OCI-LY1 (cell line): Measurements from ENCODE around the gene TM9SF4.

Source experiments
- H2AFZ ChIP-seq: fragments of 200-600 bp; sonication (generic), shearing (Covaris generic); 2 replicates; pipeline ENCODE4 v1.6.0; 2014; ENCODE audit warnings: antibody characterized with exemption, mild to moderate bottlenecking, low read length
- H3F3A ChIP-seq: fragments of 200-600 bp; sonication (generic), shearing (Covaris generic); 2 replicates; pipeline ENCODE4 v1.6.0; 2014; ENCODE audit warnings: mild to moderate bottlenecking, antibody characterized with exemption, low read length, moderate library complexity; ENCODE audit not compliant: insufficient read depth
- H3K27ac ChIP-seq: fragments of 200-600 bp; sonication (generic); 2 replicates; pipeline ENCODE4 v1.5.1; 2014; ENCODE audit warnings: low read length, mixed run types, mild to moderate bottlenecking, low read depth; ENCODE audit not compliant: poor library complexity, severe bottlenecking
- H3K27me3 ChIP-seq: fragments of 200-600 bp; sonication (generic); 2 replicates; pipeline ENCODE4 v1.6.0; 2014; ENCODE audit warnings: antibody characterized with exemption, mild to moderate bottlenecking, low read length, moderate library complexity; ENCODE audit not compliant: insufficient read depth
- H3K36me3 ChIP-seq: fragments of 200-600 bp; sonication (generic); 2 replicates; pipeline ENCODE4 v1.6.1; 2014; ENCODE audit warnings: mild to moderate bottlenecking, antibody characterized with exemption, low read length, moderate library complexity, mixed read lengths; ENCODE audit not compliant: insufficient read depth
- H3K4me1 ChIP-seq: fragments of 200-600 bp; sonication (generic); 2 replicates; pipeline ENCODE4 v1.5.1; 2014; ENCODE audit warnings: mild to moderate bottlenecking, low read length, moderate library complexity; ENCODE audit not compliant: insufficient read depth, severe bottlenecking
- H3K4me2 ChIP-seq: fragments of 200-600 bp; sonication (generic), shearing (Covaris generic); 2 replicates; pipeline ENCODE4 v1.6.1; 2014; ENCODE audit warnings: low read length
- H3K4me3 ChIP-seq: fragments of 200-600 bp; sonication (generic); 2 replicates; pipeline ENCODE4 v1.5.1; 2014; ENCODE audit warnings: low read length, low read depth, mild to moderate bottlenecking, mixed read lengths; ENCODE audit not compliant: poor library complexity, severe bottlenecking
- H3K79me2 ChIP-seq: fragments of 200-600 bp; shearing (Covaris generic); 2 replicates; pipeline ENCODE4 v1.6.1; 2016; ENCODE audit warnings: mixed run types, low read length, mixed read lengths; ENCODE audit not compliant: insufficient read depth
- H3K9ac ChIP-seq: fragments of 200-600 bp; sonication (generic), shearing (Covaris generic); 2 replicates; pipeline ENCODE4 v1.6.1; 2014; ENCODE audit warnings: mild to moderate bottlenecking, low read length, mixed read lengths
- H3K9me2 ChIP-seq: fragments of 200-600 bp; sonication (generic), shearing (Covaris generic); 2 replicates; pipeline ENCODE4 v1.6.1; 2014; ENCODE audit warnings: low read depth, mild to moderate bottlenecking, low read length, mixed read lengths
- H3K9me3 ChIP-seq: fragments of 200-600 bp; shearing (Covaris generic); 2 replicates; pipeline ENCODE4 v1.6.1; 2014; ENCODE audit warnings: low read length, mixed read lengths
- H4K20me1 ChIP-seq: fragments of 200-600 bp; sonication (generic), shearing (Covaris generic); 2 replicates; pipeline ENCODE4 v1.6.0; 2016; ENCODE audit warnings: mild to moderate bottlenecking, low read length; ENCODE audit not compliant: insufficient read depth
- EZH2 ChIP-seq: fragments of 200-600 bp; sonication (generic), shearing (Covaris generic); IDR thresholded peaks from 2 replicates; pipeline ENCODE4 v1.8.0; 2017; ENCODE audit warnings: borderline replicate concordance, mixed run types, mild to moderate bottlenecking, antibody characterized with exemption, low read length, moderate library complexity, mixed read lengths
- TF ChIP-seq, protein P1 (sequence below): fragments of 200-600 bp; sonication (generic), shearing (Covaris generic); IDR thresholded peaks from 2 replicates; pipeline ENCODE4 v1.5.1; 2017; ENCODE audit warnings: mild to moderate bottlenecking, antibody characterized with exemption, low read length, moderate library complexity, mixed read lengths

TM9SF4 gene, protein sequence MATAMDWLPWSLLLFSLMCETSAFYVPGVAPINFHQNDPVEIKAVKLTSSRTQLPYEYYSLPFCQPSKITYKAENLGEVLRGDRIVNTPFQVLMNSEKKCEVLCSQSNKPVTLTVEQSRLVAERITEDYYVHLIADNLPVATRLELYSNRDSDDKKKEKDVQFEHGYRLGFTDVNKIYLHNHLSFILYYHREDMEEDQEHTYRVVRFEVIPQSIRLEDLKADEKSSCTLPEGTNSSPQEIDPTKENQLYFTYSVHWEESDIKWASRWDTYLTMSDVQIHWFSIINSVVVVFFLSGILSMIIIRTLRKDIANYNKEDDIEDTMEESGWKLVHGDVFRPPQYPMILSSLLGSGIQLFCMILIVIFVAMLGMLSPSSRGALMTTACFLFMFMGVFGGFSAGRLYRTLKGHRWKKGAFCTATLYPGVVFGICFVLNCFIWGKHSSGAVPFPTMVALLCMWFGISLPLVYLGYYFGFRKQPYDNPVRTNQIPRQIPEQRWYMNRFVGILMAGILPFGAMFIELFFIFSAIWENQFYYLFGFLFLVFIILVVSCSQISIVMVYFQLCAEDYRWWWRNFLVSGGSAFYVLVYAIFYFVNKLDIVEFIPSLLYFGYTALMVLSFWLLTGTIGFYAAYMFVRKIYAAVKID

DNA sequence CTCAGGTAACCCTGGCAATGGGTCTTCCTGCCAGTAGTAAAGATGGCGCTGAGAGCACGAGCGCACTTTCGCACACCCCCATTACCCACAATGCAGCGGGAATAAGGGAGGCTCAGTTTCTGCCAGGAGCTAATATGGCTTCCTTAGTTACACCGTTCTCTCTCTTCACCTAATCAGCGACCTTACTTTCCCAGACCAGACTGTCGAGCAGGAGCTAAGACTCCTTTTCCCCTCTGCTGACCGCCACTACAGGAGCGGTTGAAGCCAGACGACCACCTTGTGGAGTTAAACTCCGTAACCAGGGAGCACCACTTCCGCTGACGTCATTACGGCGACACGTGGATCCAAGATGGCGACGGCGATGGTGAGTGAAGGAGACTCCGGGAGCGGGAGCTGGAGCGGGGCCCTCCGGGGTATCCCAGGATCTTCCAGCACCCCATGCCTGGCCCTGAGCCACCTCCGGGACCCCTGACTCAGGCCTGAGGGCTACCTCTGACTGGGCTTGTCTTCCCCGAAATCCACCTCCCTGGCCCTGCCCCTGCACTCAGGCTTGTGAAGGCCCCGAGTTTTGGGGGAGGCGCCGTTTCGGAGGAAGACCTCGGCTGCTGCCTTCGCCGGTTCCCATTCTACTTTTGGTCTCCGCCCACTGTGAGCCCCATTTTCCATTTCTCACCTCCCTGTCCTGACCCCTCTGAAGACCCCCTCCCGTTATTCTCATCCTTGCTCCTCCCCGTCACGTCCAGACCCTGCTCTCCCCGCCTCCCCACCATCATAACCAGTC is at the start of gene TM9SF4:
TM9SF4 (plus strand) TSS at position 323 of the 781 bp plus-strand sequence; CDS start at position 350, 27 bp downstream.
- Histone ChIP-seq H3K9me3 (no peaks in the 10 kb centered on the region), H3K27ac (peak within 1 kb of the TSS; percentile 75), H3K4me1 (peaks cover 15% of the 10 kb centered on the region), H3K36me3 (no peaks in the 10 kb centered on the region), H4K20me1 (no peaks in the 10 kb centered on the region), H3K4me2 (peak within 1 kb of the TSS; percentile 90), H3K9ac (peak within 1 kb of the TSS; percentile 83), H3K27me3 (no peaks in the 10 kb centered on the region), H3F3A (no peaks in the 10 kb centered on the region), H2AFZ (peak within 1 kb of the TSS; percentile 97), H3K79me2 (peaks cover 43% of the 10 kb centered on the region), H3K9me2 (no peaks in the 10 kb centered on the region), H3K4me3 (peak within 1 kb of the TSS; percentile 80)
- TF ChIP-seq EZH2: no peak
- TF ChIP-seq, protein P1, sequence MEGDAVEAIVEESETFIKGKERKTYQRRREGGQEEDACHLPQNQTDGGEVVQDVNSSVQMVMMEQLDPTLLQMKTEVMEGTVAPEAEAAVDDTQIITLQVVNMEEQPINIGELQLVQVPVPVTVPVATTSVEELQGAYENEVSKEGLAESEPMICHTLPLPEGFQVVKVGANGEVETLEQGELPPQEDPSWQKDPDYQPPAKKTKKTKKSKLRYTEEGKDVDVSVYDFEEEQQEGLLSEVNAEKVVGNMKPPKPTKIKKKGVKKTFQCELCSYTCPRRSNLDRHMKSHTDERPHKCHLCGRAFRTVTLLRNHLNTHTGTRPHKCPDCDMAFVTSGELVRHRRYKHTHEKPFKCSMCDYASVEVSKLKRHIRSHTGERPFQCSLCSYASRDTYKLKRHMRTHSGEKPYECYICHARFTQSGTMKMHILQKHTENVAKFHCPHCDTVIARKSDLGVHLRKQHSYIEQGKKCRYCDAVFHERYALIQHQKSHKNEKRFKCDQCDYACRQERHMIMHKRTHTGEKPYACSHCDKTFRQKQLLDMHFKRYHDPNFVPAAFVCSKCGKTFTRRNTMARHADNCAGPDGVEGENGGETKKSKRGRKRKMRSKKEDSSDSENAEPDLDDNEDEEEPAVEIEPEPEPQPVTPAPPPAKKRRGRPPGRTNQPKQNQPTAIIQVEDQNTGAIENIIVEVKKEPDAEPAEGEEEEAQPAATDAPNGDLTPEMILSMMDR: no peak

DNA sequence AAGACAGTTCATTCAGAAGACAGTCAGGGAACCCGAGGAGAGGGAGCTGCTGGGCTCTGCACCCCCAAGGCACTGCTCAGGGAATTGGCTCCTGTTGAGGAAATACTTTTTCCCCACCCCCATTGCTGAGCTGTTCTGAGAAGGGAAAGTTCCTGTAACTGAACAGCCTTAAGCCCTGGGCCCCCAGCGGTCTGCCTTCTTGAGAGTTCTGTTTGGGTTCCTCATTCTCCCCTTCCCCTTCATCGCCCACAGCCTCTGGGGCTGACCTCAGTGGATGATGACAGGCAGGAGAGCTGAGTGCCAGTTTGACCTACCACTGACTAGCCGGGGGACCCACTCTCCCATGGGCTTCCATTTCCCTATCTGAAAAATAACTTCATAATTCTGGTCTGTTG is 46.7 kb upstream of the TM9SF4 start:
- H3K27ac ChIP-seq: no peak overlapping the region
- peaks cover 8% of the 10 kb centered on the region for H3K27me3 ChIP-seq
- H3K4me2 ChIP-seq: no peak overlapping the region
- no peaks in the 10 kb centered on the region for H3F3A ChIP-seq
- H3K79me2 ChIP-seq: no peaks in the 10 kb centered on the region
- H2AFZ ChIP-seq: no peak overlapping the region
- H3K9me2 ChIP-seq: no peaks in the 10 kb centered on the region
- no peaks in the 10 kb centered on the region for H3K4me1 ChIP-seq
- H4K20me1 ChIP-seq: no peaks in the 10 kb centered on the region
- no peak overlapping the region for H3K4me3 ChIP-seq
- no peaks in the 10 kb centered on the region for H3K9me3 ChIP-seq
- H3K36me3 ChIP-seq: no peaks in the 10 kb centered on the region
- H3K9ac ChIP-seq: no peak overlapping the region
- TF ChIP-seq, protein P1: no peak
- TF ChIP-seq EZH2: no peak

DNA sequence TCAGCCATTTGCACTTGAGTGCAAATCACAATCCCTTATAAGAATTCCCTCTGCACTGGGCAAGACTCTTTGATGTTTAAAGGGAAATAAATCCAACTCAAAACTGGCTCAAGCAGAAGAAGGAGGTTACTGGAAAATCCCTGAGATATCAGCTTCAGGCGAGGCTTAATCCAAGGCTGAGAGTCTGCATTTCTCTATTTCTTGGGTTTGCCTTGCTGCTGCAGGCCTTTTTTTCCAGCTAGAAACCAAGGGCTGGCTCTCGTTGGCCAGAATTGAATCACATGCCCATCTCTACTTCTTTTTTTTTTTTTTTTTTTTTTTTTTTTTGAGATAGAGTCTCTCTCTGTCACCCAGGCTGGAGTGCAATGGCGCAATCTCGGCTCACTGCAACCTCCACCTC is 45.8 kb upstream of the TM9SF4 start:
- Histone ChIP-seq H3K79me2 (no peaks in the 10 kb centered on the region), H3K4me3 (no peak overlapping the region), H3K4me1 (no peaks in the 10 kb centered on the region), H4K20me1 (no peaks in the 10 kb centered on the region), H3K27ac (no peak overlapping the region), H3K27me3 (peaks cover 8% of the 10 kb centered on the region), H3K4me2 (no peak overlapping the region), H3K9me3 (no peaks in the 10 kb centered on the region), H2AFZ (no peak overlapping the region), H3K9ac (no peak overlapping the region), H3K9me2 (no peaks in the 10 kb centered on the region), H3K36me3 (no peaks in the 10 kb centered on the region), H3F3A (no peaks in the 10 kb centered on the region)
- TF ChIP-seq EZH2: no peak
- TF ChIP-seq, protein P1: no peak
